Lung (tissue), 12 donors: ENCODE data around the gene COX6B2. TPM values are rescaled to one million over a fixed set of nuclear protein-coding genes. Genes with fewer than 3 reads are reported as not detected.

Experiments used
- ATAC-seq: fragments of 200-7000 bp; cut with Tn5 transposase; one replicate; pipeline ENCODE4 v1.9.1; 2020; ENCODE audit warnings: moderate number of reproducible peaks; ENCODE audit not compliant: insufficient read depth, low FRiP score
- DNase-seq, 3 donors: peaks; one replicate each; pipeline ENCODE4 v3.0.0-alpha.2; 2013 to 2017
- H3K27ac ChIP-seq, 2 donors: one replicate each; pipeline ENCODE4 v1.5.1; 2013; ENCODE audit warnings: mild to moderate bottlenecking in 2 of 2, moderate library complexity in 2 of 2, control low read depth in 1 of 2, inconsistent platforms in 1 of 2, low read depth in 1 of 2, low read length in 1 of 2
- H3K27me3 ChIP-seq, 3 donors: one replicate each; pipeline ENCODE4 v1.5.1; 2013; ENCODE audit warnings: low read length in 2 of 3; ENCODE audit not compliant: control insufficient read depth in 3 of 3, insufficient read depth in 3 of 3
- H3K36me3 ChIP-seq, 4 donors: one replicate each; pipeline ENCODE4 v1.5.1; 2013; ENCODE audit warnings: low read length in 4 of 4, mild to moderate bottlenecking in 1 of 4, moderate library complexity in 1 of 4; ENCODE audit not compliant: control insufficient read depth in 4 of 4, insufficient read depth in 4 of 4
- H3K4me1 ChIP-seq, 5 donors: one replicate each; pipeline ENCODE4 v1.5.1; 2013; ENCODE audit warnings: low read length in 5 of 5, mild to moderate bottlenecking in 2 of 5, moderate library complexity in 1 of 5; ENCODE audit not compliant: control insufficient read depth in 5 of 5, insufficient read depth in 5 of 5
- H3K4me3 ChIP-seq: one replicate; pipeline ENCODE4 v1.5.1; 2013; ENCODE audit warnings: mild to moderate bottlenecking, control low read depth, moderate library complexity
- H3K9ac ChIP-seq, 2 donors: one replicate each; pipeline ENCODE4 v1.5.1; 2013; ENCODE audit warnings: low read length in 2 of 2, control low read depth in 1 of 2; ENCODE audit not compliant: insufficient read depth in 1 of 2
- H3K9me3 ChIP-seq, 4 donors: one replicate each; pipeline ENCODE4 v1.5.1; 2013; ENCODE audit warnings: low read length in 3 of 4, mild to moderate bottlenecking in 1 of 4, moderate library complexity in 1 of 4; ENCODE audit not compliant: control insufficient read depth in 4 of 4, insufficient read depth in 3 of 4
- CTCF ChIP-seq: IDR thresholded peaks from 2 replicates; pipeline ENCODE4 v1.5.1; 2012; ENCODE audit warnings: mild to moderate bottlenecking; ENCODE audit errors: control extremely low read depth, extremely low read depth
- whole genome bisulfite sequencing, 2 donors: extraction: QIAGEN DNeasy Blood & Tissue Kit; methylation state at CpG; one replicate each; pipeline ENCODE4 v1.1.7; 2013; 5-methylcytosine and 5-hydroxymethylcytosine counted together
- polyA plus RNA-seq, 2 donors: library from polyadenylated mRNA; stranded (reverse); fragments of 200-250 nt; gene quantifications; one replicate each; pipeline ENCODE4 v1.2.1, GENCODE V29; 2013
- total RNA-seq, 2 donors: library from RNA; depleted of rRNA in 1 of 2; stranded (reverse); fragments of >200 nt in 1 of 2; gene quantifications; one replicate each; pipeline ENCODE4 v1.2.1, GENCODE V29; 2014 to 2021
- donor health status: control.
- donor health status: control.
- donor health status: Bipolar disorder and iron deficiency.
- donor health status: healthy.
- donor health status: DM: yes; HTN: yes; CAD: no.

The COX6B2 gene
- total and polyA plus RNA-seq, 4 donors = 0.16 to 1.4 (median 0.50) TPM; not detected in 1

- H3K27me3 ChIP-seq = no peaks in the 10 kb centered on the region
- H3K4me3 ChIP-seq = peak overlapping the region; percentile 10
- ATAC-seq (no peak), DNase-seq (no peak)
- 86 to 91% methylated on average over 24 of the region's 24 CpGs for WGBS, 2 donors
- no peak overlapping the region for H3K9ac ChIP-seq
- H3K9me3 ChIP-seq = peaks cover 0 to 1% (median 0%) of the 10 kb centered on the region in 4 donors
- peaks cover 3 to 43% (median 21%) of the 10 kb centered on the region in 4 donors for H3K36me3 ChIP-seq
- H3K27ac ChIP-seq = no peak overlapping the region
- TF ChIP-seq CTCF = no peak
- peaks cover 7 to 41% (median 22%) of the 10 kb centered on the region in 5 donors for H3K4me1 ChIP-seq
Measured at GRCh38 chr19:55387736-55388497, 33.4 kb upstream of the COX6B2 start.

- TF ChIP-seq CTCF = no peak
- ATAC-seq = no peak
- H3K36me3 ChIP-seq = peaks cover 3 to 41% (median 21%) of the 10 kb centered on the region in 4 donors
- peak overlapping the region; percentile 93 for H3K27ac ChIP-seq
- H3K9me3 ChIP-seq = peaks cover 0 to 2% (median 0%) of the 10 kb centered on the region in 4 donors
- DNase-seq = no peak
- H3K9ac ChIP-seq = peak overlapping the region; percentile 69 to 76
- WGBS, 2 donors = 2 to 3% methylated on average over 33 of the region's 33 CpGs
- peaks cover 0 to 2% (median 0%) of the 10 kb centered on the region in 3 donors for H3K27me3 ChIP-seq
- H3K4me1 ChIP-seq = peaks cover 7 to 41% (median 22%) of the 10 kb centered on the region in 5 donors
- peak overlapping the region; percentile 97 for H3K4me3 ChIP-seq
Measured at GRCh38 chr19:55386493-55386971, 32.0 kb upstream of the COX6B2 start.

GRCh38 chr19:55385724-55386492 lies 31.4 kb upstream of the COX6B2 start, which contains the start of gene RPL28:
RPL28 (plus strand) TSS chr19:55385932; CDS start chr19:55386358, 426 bp downstream.
- Histone ChIP-seq H3K27ac (peak within 1 kb of the TSS; percentile 93 to 97), H3K4me3 (peak within 1 kb of the TSS; percentile 97), H3K9me3 (peaks cover 0 to 2% (median 0%) of the 10 kb centered on the region in 4 donors), H3K9ac (peak within 1 kb of the TSS; percentile 76 to 97), H3K4me1 (peaks cover 7 to 41% (median 22%) of the 10 kb centered on the region in 5 donors), H3K36me3 (peaks cover 3 to 35% (median 21%) of the 10 kb centered on the region in 4 donors), H3K27me3 (peaks cover 0 to 2% (median 0%) of the 10 kb centered on the region in 3 donors)
- no peak for TF ChIP-seq CTCF
- WGBS, 2 donors = 0% methylated on average over 67 to 68 of the region's 68 CpGs
- ATAC-seq (peak; percentile 84), DNase-seq (peak; percentile 99 to 100 (median 99))
